SK-MEL-5 (cell line): ENCODE results near the gene AMOTL1. TPM values are rescaled to one million over a fixed set of nuclear protein-coding genes. Genes with fewer than 3 reads are reported as not detected.
"Not testable (repeated sequence)": the region's sequence is repeated elsewhere in the genome, so short reads cannot be mapped to it uniquely, and the experiment has no call there.

Source experiments
- DNase-seq: peaks from one replicate; pipeline ENCODE4 v3.0.0-alpha.2; 2016; ENCODE audit warnings: low read depth, low spot score
- in situ Hi-C: cut with HindIII; loops from 2 replicates; pipeline ENCODE4 v1.10.0; 2016; ENCODE audit warnings: low sequenced_read_pairs, high pct_unique_total_duplicates, low pct_unique_long_range_greater_than_20kb
- total RNA-seq: library from RNA; depleted of rRNA; stranded (reverse); fragments of >200 nt; shearing (Covaris generic); gene quantifications from 2 replicates; pipeline ENCODE4 v1.2.3, GENCODE V29; 2014

AMOTL1 gene
- total RNA-seq, 1 experiment from 2014 or later, result 12.0 TPM

DNA sequence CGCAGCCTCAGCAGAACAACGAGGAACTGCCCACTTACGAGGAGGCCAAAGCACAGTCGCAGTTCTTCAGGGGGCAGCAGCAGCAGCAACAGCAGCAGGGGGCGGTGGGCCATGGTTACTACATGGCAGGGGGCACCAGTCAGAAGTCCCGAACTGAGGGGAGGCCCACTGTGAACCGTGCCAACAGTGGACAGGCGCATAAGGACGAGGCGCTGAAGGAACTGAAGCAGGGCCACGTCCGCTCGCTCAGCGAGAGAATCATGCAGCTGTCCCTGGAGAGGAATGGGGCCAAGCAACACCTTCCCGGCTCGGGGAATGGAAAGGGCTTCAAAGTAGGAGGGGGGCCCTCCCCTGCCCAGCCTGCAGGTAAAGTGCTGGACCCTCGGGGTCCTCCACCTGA, 31.6 kb downstream of the AMOTL1 start:
- in situ Hi-C loops, result no loop called here
- DNase-seq, result no peak

DNA sequence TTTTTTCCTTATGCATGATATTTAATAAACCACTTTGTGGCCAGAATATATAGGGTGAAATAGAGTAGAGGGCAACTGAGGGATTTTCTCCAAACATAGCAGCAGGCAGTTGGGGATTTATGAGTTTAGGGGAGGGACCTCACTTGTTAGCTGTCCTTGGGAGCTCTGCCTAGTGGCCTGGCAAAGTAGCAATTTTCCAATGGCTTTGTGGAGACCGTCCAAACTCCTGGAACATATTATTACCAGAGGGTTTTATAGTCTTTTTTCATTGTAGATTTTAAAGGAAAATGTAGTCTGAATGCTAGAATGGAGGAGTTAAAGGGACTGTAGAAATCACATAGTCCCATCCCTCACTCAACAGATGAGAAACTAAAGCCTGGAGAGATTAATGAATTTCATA, 32.3 kb downstream of the AMOTL1 start:
- in situ Hi-C loops, result no loop called here

DNA sequence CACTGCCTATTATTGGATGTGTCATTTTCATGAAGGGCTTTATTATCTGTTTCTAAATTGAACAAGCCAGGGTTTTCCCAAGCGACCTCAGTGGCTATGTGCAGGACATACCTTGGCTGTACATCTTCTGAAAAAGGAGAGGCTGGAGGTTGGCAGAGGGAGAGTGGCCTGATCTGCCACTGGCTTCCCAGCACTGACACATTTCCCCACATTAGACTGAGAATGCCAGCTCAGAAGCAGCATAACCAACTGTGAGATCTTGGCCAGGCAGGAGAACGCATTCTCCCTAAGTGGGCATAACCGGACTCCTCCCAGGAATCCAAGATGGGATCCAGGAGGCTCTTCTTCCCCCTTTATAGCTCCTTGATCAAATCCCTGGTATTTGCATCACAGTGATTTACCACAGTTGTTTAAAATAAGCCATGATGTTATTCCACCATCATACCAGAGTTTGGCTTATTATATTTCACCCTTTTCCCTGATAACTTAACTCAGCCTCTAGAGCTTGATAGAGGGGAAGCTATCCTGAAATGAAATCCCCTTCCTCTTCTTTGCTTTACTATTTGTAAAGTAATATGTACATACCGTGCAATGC, 33.8 kb downstream of the AMOTL1 start:
- DNase-seq, result no peak
- in situ Hi-C loops, result no loop called here

More for the DNA sequence above, 32.3 kb downstream of the AMOTL1 start:
- DNase-seq, result no peak

- DNase-seq, result peak; percentile 85
- in situ Hi-C loops, result no loop called here
Measured at GRCh38 chr11:94802501-94802900, 34.3 kb downstream of the AMOTL1 start.

DNA sequence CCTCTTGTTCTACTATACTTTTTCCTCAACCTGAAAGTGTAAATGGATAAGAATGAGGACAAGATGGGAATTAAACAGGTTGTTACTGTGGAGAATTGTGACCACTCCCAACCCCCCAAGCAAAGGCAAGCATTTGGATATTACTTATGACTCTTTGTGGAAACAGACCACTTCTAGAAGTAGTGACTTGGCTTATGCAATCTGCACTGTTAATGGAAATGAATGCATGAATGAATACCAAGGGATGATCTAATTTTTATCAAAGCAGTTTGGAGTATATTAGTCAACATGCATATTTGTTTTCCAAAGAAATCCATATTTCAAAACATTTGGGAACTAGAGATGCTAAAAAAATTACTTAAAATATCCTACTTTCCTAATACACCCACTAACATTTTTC, 35.3 kb downstream of the AMOTL1 start:
- no peak for DNase-seq
- in situ Hi-C loops, result no loop called here

DNA sequence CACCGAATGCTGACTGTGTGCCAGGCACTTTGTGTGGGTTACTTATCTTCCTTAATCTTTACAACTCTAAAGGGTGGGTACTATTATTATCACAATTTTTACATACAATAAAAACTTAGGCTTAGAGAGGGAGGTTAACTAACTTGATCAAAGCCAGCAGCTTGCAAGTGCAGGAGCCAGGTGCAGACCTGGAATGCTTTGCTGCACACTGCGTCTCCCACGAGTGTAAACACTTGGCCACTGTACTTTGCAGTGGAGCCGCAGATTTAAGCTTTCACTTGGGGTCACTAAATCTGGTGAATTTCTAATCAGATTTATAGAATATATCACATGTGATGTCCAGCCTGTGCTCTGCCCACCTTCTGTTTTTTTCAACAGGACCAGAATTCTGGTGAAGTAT, 36.7 kb downstream of the AMOTL1 start:
- no peak for DNase-seq
- in situ Hi-C loops, result no loop called here

DNA sequence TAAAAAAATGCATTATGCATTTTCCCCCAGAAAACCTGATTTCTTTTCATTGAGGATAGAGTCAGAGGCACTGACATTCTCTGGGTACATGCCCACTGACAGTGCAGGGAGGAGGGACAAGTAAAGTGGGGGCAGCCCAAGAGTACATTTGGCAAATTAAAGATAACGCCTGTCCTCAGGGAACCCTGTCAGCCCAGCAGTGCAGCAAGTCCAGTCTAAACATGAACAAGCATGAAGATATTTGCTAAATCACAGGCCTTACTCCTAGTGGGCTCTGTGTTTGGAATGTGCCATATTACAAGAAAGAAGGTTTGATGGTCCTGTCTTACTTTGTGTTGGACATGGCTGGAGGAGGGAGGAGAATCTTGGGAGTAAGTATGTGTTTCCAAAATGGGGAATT, 37.9 kb downstream of the AMOTL1 start:
- in situ Hi-C loops, result no loop called here
- no peak for DNase-seq

- in situ Hi-C loops, result no loop called here
- no peak for DNase-seq
Measured at GRCh38 chr11:94806419-94806818, 38.3 kb downstream of the AMOTL1 start.

DNA sequence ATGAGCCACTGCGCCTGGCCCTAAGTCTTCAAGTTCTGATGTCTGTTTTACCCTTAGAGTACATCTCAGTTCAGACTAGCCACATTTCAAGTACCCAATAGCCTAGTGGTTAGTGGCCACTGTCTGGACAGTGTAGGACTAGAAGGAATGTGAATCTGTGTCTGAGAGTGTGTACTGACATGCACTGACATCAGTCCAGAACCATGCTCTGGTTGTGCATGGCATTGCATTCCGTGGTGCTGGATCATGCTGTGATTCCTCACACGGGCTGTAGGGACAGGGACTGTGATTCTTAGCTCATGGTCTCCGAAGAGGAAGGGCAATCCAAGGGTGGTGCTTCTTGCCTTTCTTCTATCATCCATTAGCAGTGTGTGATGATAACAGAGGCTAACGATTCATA, 41.1 kb downstream of the AMOTL1 start:
- in situ Hi-C loops, result no loop called here
- no peak for DNase-seq

DNA sequence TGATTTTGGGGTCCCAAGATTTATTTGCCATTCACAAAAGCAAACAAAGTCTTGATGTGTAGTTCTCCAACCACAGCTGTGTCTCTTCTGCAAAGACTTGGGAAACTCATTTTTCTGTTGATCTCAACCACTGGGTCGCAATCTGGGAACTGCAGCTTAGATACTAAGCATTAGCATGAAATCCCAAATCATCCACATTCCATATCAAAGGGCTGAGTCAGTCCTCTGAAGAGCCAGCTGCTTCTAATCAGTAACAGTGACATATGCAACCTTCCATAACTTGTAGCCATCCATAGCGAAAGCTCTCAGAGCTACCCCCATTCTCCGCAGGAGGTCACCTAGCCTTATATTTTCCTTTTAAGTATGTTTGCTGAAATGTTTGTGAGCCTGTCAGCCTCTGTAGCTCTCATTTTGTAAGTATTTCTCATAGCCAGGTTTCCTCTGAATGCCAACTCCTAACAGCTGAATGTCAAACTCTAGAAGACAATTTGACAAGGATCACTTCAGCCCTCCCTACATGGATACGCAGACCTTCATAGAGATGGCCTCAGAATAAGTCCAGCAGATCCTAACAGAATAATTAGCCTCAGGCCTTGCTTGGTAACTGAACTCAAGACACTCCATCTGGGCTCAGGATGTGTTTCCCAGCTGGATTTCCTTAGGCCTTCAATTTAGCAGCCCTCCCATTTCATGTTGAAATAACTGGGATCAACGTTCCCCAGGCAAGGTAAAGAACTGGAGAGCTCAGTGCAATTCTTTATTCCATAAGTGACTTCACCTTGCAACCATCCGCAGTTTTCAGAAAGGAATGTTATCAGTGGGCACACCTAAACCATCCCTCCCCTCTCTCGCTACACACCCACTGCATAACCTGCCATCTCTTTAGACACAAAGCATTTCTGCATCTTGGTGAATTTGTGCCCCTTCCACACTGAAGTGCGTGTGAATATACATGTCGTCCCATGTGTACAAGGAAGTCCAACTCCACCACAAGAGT, 44.9 kb downstream of the AMOTL1 start:
- DNase-seq, in situ Hi-C loops: not testable (repeated sequence)

GRCh38 chr11:94814272-94814976, 46.3 kb downstream of the AMOTL1 start:
- in situ Hi-C loops, result no loop called here

DNA sequence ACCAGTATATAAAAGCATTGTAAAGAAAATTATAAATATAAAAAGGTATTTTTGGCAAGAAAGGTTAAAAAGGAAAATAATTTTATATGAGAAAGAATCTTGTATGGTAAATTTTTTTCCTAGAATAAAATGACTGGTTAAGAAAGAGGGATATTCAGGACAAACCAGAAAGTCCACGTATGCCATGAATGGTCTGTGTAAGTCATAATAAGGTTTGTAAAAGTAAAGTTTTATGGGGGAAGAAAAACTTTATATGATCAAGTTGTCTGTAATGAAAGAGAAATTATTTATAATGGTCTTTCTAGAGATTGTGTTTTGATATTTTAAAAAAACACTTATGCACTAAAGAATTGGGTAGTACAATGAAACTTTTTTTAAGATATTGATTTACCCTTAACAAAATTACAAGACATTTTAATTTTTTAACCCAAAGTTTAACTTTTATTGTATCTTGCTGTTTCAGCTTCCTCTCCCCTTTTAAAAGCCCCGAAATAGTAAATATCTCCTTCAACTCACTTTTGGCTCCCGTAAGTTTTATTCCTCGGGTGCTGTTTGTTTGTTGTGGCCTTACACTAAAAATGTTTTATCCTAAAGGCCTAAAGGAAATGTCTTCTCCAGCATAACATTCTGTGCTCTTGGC, 47.7 kb downstream of the AMOTL1 start:
- in situ Hi-C loops, result no loop called here
- no peak for DNase-seq

More at GRCh38 chr11:94814272-94814976, 46.3 kb downstream of the AMOTL1 start:
- no peak for DNase-seq

DNA sequence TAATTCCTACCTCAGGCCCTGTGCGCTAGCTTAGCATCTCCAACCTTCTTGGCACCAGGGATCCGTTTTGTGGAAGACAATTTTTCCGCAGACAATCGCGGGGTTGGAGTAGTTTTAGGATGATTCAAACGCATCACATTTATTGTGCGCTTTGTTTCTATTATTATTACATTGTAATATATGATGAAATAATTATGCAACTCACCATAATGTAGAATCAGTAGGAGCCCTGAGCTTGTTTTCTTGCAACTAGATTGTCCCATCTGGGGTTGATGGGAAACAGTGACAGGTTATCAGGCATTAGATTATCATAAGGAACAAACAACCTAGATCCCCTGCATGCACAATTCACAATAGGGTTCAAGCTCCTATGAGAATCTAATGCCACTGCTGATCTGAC, 52.3 kb downstream of the AMOTL1 start:
- no peak for DNase-seq
- in situ Hi-C loops, result no loop called here

DNA sequence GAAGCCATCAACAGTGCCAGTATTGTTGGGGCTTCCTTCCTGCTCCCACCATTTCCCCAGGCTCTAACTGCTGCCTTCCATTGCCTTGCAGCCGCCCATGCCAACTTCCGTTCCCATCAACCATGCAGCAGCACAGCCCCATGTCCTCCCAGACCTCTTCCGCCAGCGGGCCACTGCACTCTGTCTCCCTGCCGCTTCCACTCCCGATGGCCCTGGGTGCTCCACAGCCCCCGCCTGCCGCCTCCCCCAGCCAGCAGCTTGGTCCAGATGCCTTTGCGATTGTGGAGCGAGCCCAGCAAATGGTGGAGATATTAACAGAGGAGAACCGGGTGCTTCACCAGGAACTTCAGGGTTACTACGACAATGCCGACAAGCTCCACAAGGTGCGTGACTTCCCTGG, 53.3 kb downstream of the AMOTL1 start:
- in situ Hi-C loops, result no loop called here
- no peak for DNase-seq

GRCh38 chr11:94822080-94822479, 53.9 kb downstream of the AMOTL1 start:
- in situ Hi-C loops, result no loop called here

GRCh38 chr11:94823102-94823732, 55.1 kb downstream of the AMOTL1 start:
- DNase-seq, result peak; percentile 15
- in situ Hi-C loops, result no loop called here

More at GRCh38 chr11:94822080-94822479, 53.9 kb downstream of the AMOTL1 start:
- DNase-seq, result no peak

DNA sequence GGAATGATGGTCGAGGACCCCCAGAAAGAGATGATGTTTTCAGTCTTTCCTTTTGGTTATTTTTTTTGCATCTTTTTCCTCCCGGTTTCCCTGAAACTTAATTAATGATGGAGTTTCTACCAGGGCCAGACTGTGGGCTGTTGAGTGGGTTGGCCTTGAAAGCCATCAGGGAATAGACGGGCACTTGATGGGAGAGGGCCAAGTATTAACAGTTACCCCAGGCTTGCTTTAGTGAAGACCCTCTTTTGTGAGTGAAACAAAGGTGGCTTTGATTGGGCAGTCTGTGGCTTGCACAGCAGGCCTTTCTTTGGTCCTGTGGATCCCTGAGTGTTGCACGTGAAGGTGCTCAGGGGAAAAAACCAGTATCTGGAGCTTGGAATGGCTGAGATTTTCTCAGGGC, 56.9 kb downstream of the AMOTL1 start:
- peak; percentile 91 for DNase-seq
- in situ Hi-C loops, result no loop called here
